ENCODE measurements around the gene LCE7A.

Gene LCE7A

GRCh38 chr1:152878042-152878441 lies 18.2 kb downstream of the LCE7A start, which contains the start of gene SMCP:
Gene SMCP (plus strand): TSS chr1:152878322. CDS start chr1:152884423, 6,101 bp downstream.
- TF ChIP-seq CTCF (IDR thresholded peaks at IDR 0.05; ENCODE audit: insufficient read depth, low read depth, low read length, missing control alignments), result peak; percentile 33
- H3K4me3 ChIP-seq (ENCODE audit: low read length), result no peak within 1 kb of the TSS
- DNase-seq (ENCODE audit: low read depth), result no peak

DNA sequence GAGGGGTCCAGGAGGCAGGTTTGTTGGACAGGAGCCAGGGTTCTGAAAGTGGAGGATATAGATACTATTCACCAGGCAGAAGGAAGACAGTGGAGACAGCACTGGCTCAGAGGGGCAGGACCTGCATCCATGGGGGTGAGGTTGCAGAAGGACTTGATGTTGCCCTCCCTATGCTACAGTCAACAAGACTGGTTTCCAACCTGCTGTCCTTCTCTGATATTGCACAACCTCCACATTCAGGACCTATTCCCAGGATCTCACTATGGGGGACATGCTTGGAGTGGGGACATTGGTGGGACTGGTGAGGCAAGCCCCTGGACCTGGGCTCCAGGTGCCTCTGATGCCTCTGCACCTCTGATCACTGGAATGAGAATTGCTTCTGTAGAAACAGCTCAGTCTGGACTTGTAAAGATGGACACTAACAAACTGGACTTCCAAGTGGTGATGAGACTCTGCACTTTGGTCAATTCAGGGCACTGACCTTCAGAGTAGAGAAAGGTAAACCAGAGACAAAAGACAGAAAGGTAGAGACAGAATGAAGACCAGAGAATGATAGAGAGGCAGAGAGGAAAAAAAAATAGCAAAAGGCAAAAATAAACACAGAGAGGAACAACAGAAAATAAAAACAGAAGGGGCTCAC lies 19.9 kb downstream of the LCE7A start:
- no peak for DNase-seq (ENCODE audit: low read depth)

DNA sequence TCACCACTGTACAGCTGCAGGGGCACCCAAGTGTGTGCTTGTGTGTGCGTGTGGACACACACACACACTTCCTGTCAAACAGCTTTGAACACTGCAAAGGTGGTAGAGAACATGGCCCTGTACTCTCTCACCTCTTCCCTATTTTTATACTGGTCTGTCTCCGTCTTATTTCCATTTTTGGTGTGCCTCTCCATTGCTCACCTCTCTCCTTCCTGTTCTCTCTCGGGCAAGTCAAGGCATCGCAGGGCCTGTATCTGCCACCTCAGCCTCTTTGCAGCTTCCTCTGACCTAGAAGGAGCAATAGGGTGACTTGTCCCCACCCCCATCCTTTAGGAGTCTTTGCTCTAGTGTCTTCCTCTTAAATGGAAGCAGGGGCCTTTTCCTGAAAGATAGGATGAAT lies 20.5 kb downstream of the LCE7A start:
- DNase-seq (ENCODE audit: low read depth), result peak; percentile 91
- H3K4me3 ChIP-seq (ENCODE audit: low read length), result no peak overlapping the region
- no peak for TF ChIP-seq CTCF (IDR thresholded peaks at IDR 0.05; ENCODE audit: insufficient read depth, low read depth, low read length, missing control alignments)

More for the DNA sequence above, 19.9 kb downstream of the LCE7A start:
- no peak for TF ChIP-seq CTCF (IDR thresholded peaks at IDR 0.05; ENCODE audit: insufficient read depth, low read depth, low read length, missing control alignments)
- H3K4me3 ChIP-seq (ENCODE audit: low read length), result no peak overlapping the region

GRCh38 chr1:152880907-152881306 lies 21.1 kb downstream of the LCE7A start:
- DNase-seq (ENCODE audit: low read depth), result no peak
- no peak overlapping the region for H3K4me3 ChIP-seq (ENCODE audit: low read length)
- TF ChIP-seq CTCF (IDR thresholded peaks at IDR 0.05; ENCODE audit: insufficient read depth, low read depth, low read length, missing control alignments), result no peak

GRCh38 chr1:152884085-152884484 lies 24.3 kb downstream of the LCE7A start:
- no peak overlapping the region for H3K4me3 ChIP-seq (ENCODE audit: low read length)
- peak; percentile 66 for DNase-seq (ENCODE audit: low read depth)
- no peak for TF ChIP-seq CTCF (IDR thresholded peaks at IDR 0.05; ENCODE audit: insufficient read depth, low read depth, low read length, missing control alignments)

- no peak for TF ChIP-seq CTCF (IDR thresholded peaks at IDR 0.05; ENCODE audit: insufficient read depth, low read depth, low read length, missing control alignments)
- no peak for DNase-seq (ENCODE audit: low read depth)
- H3K4me3 ChIP-seq (ENCODE audit: low read length), result no peak overlapping the region
Observed at GRCh38 chr1:152884506-152884905, 24.7 kb downstream of the LCE7A start.
